ENCODE results near the gene PEAR1. TPM values are rescaled to one million over a fixed set of nuclear protein-coding genes. Genes with fewer than 3 reads are reported as not detected.

Gene PEAR1
- total and polyA plus RNA-seq, 4 experiments from 2014 or later, result 0.32 to 0.36 TPM; not detected in 2

- no peak overlapping the region for H3K4me3 Mint-ChIP-seq
- no peaks in the 10 kb centered on the region for H3K36me3 ChIP-seq (ENCODE audit: insufficient read depth, low read length)
- peaks cover 16% of the 10 kb centered on the region for H3K27me3 ChIP-seq (ENCODE audit: insufficient read depth, low read length)
- peaks cover 34% of the 10 kb centered on the region for H3K4me1 ChIP-seq (ENCODE audit: insufficient read depth, low read length)
- H3K9me3 ChIP-seq (ENCODE audit: control insufficient read depth in 1 of 2, low read length in 2 of 2), result no peaks in the 10 kb centered on the region
- H3K4me1 Mint-ChIP-seq, result peaks cover 9 to 37% (median 25%) of the 10 kb centered on the region in 4 donors
- intact Hi-C loops (cut with micrococcal nuclease), result no loop called here
- H3K4me3 ChIP-seq (ENCODE audit: low read length in 2 of 2), result no peak overlapping the region
- CTCF ChIA-PET (ENCODE audit: partially characterized antibody), result no interaction called here
- H3K27ac Mint-ChIP-seq, result no peak overlapping the region
- H3K36me3 Mint-ChIP-seq, result peaks cover 0 to 3% of the 10 kb centered on the region in 2 donors
- POLR2A ChIA-PET (ENCODE audit: partially characterized antibody), result no interaction called here
- H3K27me3 Mint-ChIP-seq, result peaks cover 29 to 35% of the 10 kb centered on the region in 2 donors
- H3K27ac ChIP-seq (ENCODE audit: low read depth, low read length), result no peak overlapping the region
- H3K9me3 Mint-ChIP-seq, result no peaks in the 10 kb centered on the region
- DNase-seq, result no peak
Observed at GRCh38 chr1:156865258-156865657, 28.3 kb upstream of the PEAR1 start.

- peak overlapping the region in 1 of 8 donors; percentile 10 for H3K4me3 Mint-ChIP-seq
- peaks cover 28 to 34% of the 10 kb centered on the region in 2 donors for H3K27me3 Mint-ChIP-seq
- POLR2A ChIA-PET (ENCODE audit: partially characterized antibody), result no interaction called here
Observed at GRCh38 chr1:156865865-156866248, 27.7 kb upstream of the PEAR1 start.

GRCh38 chr1:156866249-156866909, 27.1 kb upstream of the PEAR1 start:
- H3K27me3 ChIP-seq (ENCODE audit: insufficient read depth, low read length), result peaks cover 16% of the 10 kb centered on the region
- peak overlapping the region in 2 of 8 donors; percentile 10 to 24 for H3K4me3 Mint-ChIP-seq
- H3K27ac Mint-ChIP-seq, result peak overlapping the region in 1 of 7 donors; percentile 84

More at GRCh38 chr1:156865865-156866248, 27.7 kb upstream of the PEAR1 start:
- peaks cover 0 to 3% of the 10 kb centered on the region in 2 donors for H3K36me3 Mint-ChIP-seq
- H3K27me3 ChIP-seq (ENCODE audit: insufficient read depth, low read length), result peaks cover 16% of the 10 kb centered on the region
- no peak for DNase-seq
- peak overlapping the region in 2 of 7 donors; percentile 75 to 84 for H3K27ac Mint-ChIP-seq
- H3K4me3 ChIP-seq (ENCODE audit: low read length in 2 of 2), result no peak overlapping the region
- H3K4me1 ChIP-seq (ENCODE audit: insufficient read depth, low read length), result peaks cover 29% of the 10 kb centered on the region
- H3K4me1 Mint-ChIP-seq, result peaks cover 6 to 34% (median 23%) of the 10 kb centered on the region in 4 donors
- intact Hi-C loops (cut with micrococcal nuclease), result no loop called here
- no peaks in the 10 kb centered on the region for H3K36me3 ChIP-seq (ENCODE audit: insufficient read depth, low read length)
- no peaks in the 10 kb centered on the region for H3K9me3 ChIP-seq (ENCODE audit: control insufficient read depth in 1 of 2, low read length in 2 of 2)
- no peak overlapping the region for H3K27ac ChIP-seq (ENCODE audit: low read depth, low read length)
- no peaks in the 10 kb centered on the region for H3K9me3 Mint-ChIP-seq
- CTCF ChIA-PET (ENCODE audit: partially characterized antibody), result no interaction called here

GRCh38 chr1:156868341-156868740, 25.2 kb upstream of the PEAR1 start:
- DNase-seq, result no peak
- Mint-ChIP-seq H3K9me3 (no peaks in the 10 kb centered on the region), H3K36me3 (no peaks in the 10 kb centered on the region), H3K4me3 (no peak overlapping the region), H3K27me3 (peaks cover 19 to 21% of the 10 kb centered on the region in 2 donors), H3K4me1 (peaks cover 4 to 20% (median 14%) of the 10 kb centered on the region in 4 donors), H3K27ac (no peak overlapping the region)
- intact Hi-C loops (cut with micrococcal nuclease), result no loop called here
- H3K27ac ChIP-seq (ENCODE audit: low read depth, low read length), result no peak overlapping the region
- no peaks in the 10 kb centered on the region for H3K27me3 ChIP-seq (ENCODE audit: insufficient read depth, low read length)
- no peaks in the 10 kb centered on the region for H3K9me3 ChIP-seq (ENCODE audit: control insufficient read depth in 1 of 2, low read length in 2 of 2)
- CTCF ChIA-PET (ENCODE audit: partially characterized antibody), result interaction anchor here (1.5 kb wide), 1 partner anchor 29 kb away, joined by 3 read pairs; no protein-coding TSS in a partner anchor
- H3K36me3 ChIP-seq (ENCODE audit: insufficient read depth, low read length), result no peaks in the 10 kb centered on the region
- no peak overlapping the region for H3K4me3 ChIP-seq (ENCODE audit: low read length in 2 of 2)
- peaks cover 23% of the 10 kb centered on the region for H3K4me1 ChIP-seq (ENCODE audit: insufficient read depth, low read length)
- POLR2A ChIA-PET (ENCODE audit: partially characterized antibody), result no interaction called here

More at GRCh38 chr1:156866249-156866909, 27.1 kb upstream of the PEAR1 start:
- Histone ChIP-seq H3K27ac (ENCODE audit: low read depth, low read length) (no peak overlapping the region), H3K36me3 (ENCODE audit: insufficient read depth, low read length) (no peaks in the 10 kb centered on the region), H3K4me1 (ENCODE audit: insufficient read depth, low read length) (peaks cover 24% of the 10 kb centered on the region), H3K4me3 (ENCODE audit: low read length in 2 of 2) (no peak overlapping the region), H3K9me3 (ENCODE audit: control insufficient read depth in 1 of 2, low read length in 2 of 2) (no peaks in the 10 kb centered on the region)
- Mint-ChIP-seq H3K36me3 (peaks cover 0 to 3% of the 10 kb centered on the region in 2 donors), H3K4me1 (peaks cover 6 to 31% (median 23%) of the 10 kb centered on the region in 4 donors), H3K27me3 (peaks cover 28 to 34% of the 10 kb centered on the region in 2 donors), H3K9me3 (no peaks in the 10 kb centered on the region)
- ChIA-PET POLR2A (ENCODE audit: partially characterized antibody) (no interaction called here), CTCF (ENCODE audit: partially characterized antibody) (no interaction called here)
- intact Hi-C loops (cut with micrococcal nuclease), result no loop called here
- no peak for DNase-seq

GRCh38 chr1:156869455-156869854, 24.1 kb upstream of the PEAR1 start:
- ChIA-PET POLR2A (ENCODE audit: partially characterized antibody) (interaction anchor here (0.7 kb wide), 1 partner anchor 66 kb away, joined by 3 read pairs; no protein-coding TSS in a partner anchor), CTCF (ENCODE audit: partially characterized antibody) (interaction anchor here (0.8 to 1.5 kb wide), 3 partner anchors 20 to 31 kb away, joined by 3 to 4 read pairs (median 4); no protein-coding TSS in a partner anchor)
- H3K9me3 Mint-ChIP-seq, result no peaks in the 10 kb centered on the region
- H3K4me1 Mint-ChIP-seq, result peaks cover 4 to 18% (median 11%) of the 10 kb centered on the region in 4 donors
- H3K4me1 ChIP-seq (ENCODE audit: insufficient read depth, low read length), result peaks cover 16% of the 10 kb centered on the region
- no peak overlapping the region for H3K4me3 ChIP-seq (ENCODE audit: low read length in 2 of 2)
- H3K27ac ChIP-seq (ENCODE audit: low read depth, low read length), result no peak overlapping the region
- no peaks in the 10 kb centered on the region for H3K36me3 ChIP-seq (ENCODE audit: insufficient read depth, low read length)
- no peak overlapping the region for H3K4me3 Mint-ChIP-seq
- DNase-seq, result no peak
- no peaks in the 10 kb centered on the region for H3K36me3 Mint-ChIP-seq
- peaks cover 8 to 10% of the 10 kb centered on the region in 2 donors for H3K27me3 Mint-ChIP-seq
- peak overlapping the region in 1 of 7 donors; percentile 78 for H3K27ac Mint-ChIP-seq
- H3K27me3 ChIP-seq (ENCODE audit: insufficient read depth, low read length), result no peaks in the 10 kb centered on the region
- H3K9me3 ChIP-seq (ENCODE audit: control insufficient read depth in 1 of 2, low read length in 2 of 2), result no peaks in the 10 kb centered on the region
- intact Hi-C loops (cut with micrococcal nuclease), result no loop called here

GRCh38 chr1:156873659-156874058, 19.9 kb upstream of the PEAR1 start:
- no peaks in the 10 kb centered on the region for H3K27me3 ChIP-seq (ENCODE audit: insufficient read depth, low read length)
- no peak overlapping the region for H3K4me3 ChIP-seq (ENCODE audit: low read length in 2 of 2)
- intact Hi-C loops (cut with micrococcal nuclease), result no loop called here
- H3K27ac ChIP-seq (ENCODE audit: low read depth, low read length), result no peak overlapping the region
- no peaks in the 10 kb centered on the region for H3K36me3 ChIP-seq (ENCODE audit: insufficient read depth, low read length)
- Mint-ChIP-seq H3K4me3 (no peak overlapping the region), H3K4me1 (no peaks in the 10 kb centered on the region), H3K9me3 (no peaks in the 10 kb centered on the region), H3K36me3 (no peaks in the 10 kb centered on the region), H3K27ac (no peak overlapping the region), H3K27me3 (peaks cover 10 to 12% of the 10 kb centered on the region in 2 donors)
- POLR2A ChIA-PET (ENCODE audit: partially characterized antibody), result no interaction called here
- no peaks in the 10 kb centered on the region for H3K9me3 ChIP-seq (ENCODE audit: control insufficient read depth in 1 of 2, low read length in 2 of 2)
- CTCF ChIA-PET (ENCODE audit: partially characterized antibody), result interaction anchor here (1.5 kb wide), 1 partner anchor 35 kb away, joined by 4 read pairs; no protein-coding TSS in a partner anchor
- DNase-seq, result no peak
- H3K4me1 ChIP-seq (ENCODE audit: insufficient read depth, low read length), result no peaks in the 10 kb centered on the region

GRCh38 chr1:156874142-156874541, 19.4 kb upstream of the PEAR1 start:
- no peak overlapping the region for H3K4me3 Mint-ChIP-seq
- ChIA-PET POLR2A (ENCODE audit: partially characterized antibody) (no interaction called here), CTCF (ENCODE audit: partially characterized antibody) (interaction anchor here (1.5 kb wide), 1 partner anchor 36 kb away, joined by 4 read pairs; no protein-coding TSS in a partner anchor)
- Histone ChIP-seq H3K36me3 (ENCODE audit: insufficient read depth, low read length) (no peaks in the 10 kb centered on the region), H3K27ac (ENCODE audit: low read depth, low read length) (no peak overlapping the region), H3K4me3 (ENCODE audit: low read length in 2 of 2) (no peak overlapping the region), H3K27me3 (ENCODE audit: insufficient read depth, low read length) (no peaks in the 10 kb centered on the region), H3K9me3 (ENCODE audit: control insufficient read depth in 1 of 2, low read length in 2 of 2) (no peaks in the 10 kb centered on the region), H3K4me1 (ENCODE audit: insufficient read depth, low read length) (no peaks in the 10 kb centered on the region)
- intact Hi-C loops (cut with micrococcal nuclease), result no loop called here
- peaks cover 10 to 15% of the 10 kb centered on the region in 2 donors for H3K27me3 Mint-ChIP-seq
- no peaks in the 10 kb centered on the region for H3K9me3 Mint-ChIP-seq
- no peaks in the 10 kb centered on the region for H3K36me3 Mint-ChIP-seq
- no peak overlapping the region for H3K27ac Mint-ChIP-seq
- no peaks in the 10 kb centered on the region for H3K4me1 Mint-ChIP-seq
- DNase-seq, result no peak
